Posterior cingulate gyrus (tissue), 11 donors: ENCODE measurements around the gene PTGS2.

Experiments
- DNase-seq, 10 donors: peaks; one replicate each; pipeline versions ENCODE4 v3.0.0 to v3.0.0-alpha.2; 2020 to 2021; ENCODE audit warnings: mixed read lengths in 3 of 10
- intact Hi-C: fragments of 100-400 bp; cut with DNase I; formaldehyde crosslinking; loops from one replicate; pipeline ENCODE4 v1.15.1; 2023

Gene PTGS2

DNA sequence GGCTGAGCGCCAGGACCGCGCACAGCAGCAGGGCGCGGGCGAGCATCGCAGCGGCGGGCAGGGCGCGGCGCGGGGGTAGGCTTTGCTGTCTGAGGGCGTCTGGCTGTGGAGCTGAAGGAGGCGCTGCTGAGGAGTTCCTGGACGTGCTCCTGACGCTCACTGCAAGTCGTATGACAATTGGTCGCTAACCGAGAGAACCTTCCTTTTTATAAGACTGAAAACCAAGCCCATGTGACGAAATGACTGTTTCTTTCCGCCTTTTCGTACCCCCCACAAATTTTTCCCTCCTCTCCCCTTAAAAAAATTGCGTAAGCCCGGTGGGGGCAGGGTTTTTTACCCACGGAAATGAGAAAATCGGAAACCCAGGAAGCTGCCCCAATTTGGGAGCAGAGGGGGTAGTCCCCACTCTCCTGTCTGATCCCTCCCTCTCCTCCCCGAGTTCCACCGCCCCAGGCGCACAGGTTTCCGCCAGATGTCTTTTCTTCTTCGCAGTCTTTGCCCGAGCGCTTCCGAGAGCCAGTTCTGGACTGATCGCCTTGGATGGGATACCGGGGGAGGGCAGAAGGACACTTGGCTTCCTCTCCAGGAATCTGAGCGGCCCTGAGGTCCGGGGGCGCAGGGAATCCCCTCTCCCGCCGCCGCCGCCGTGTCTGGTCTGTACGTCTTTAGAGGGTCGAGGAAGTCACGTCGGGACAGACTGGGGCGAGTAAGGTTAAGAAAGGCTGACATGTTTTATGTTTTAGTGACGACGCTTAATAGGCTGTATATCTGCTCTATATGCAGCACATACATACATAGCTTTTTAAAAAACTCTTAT lies at the start of gene PTGS2:
TSS of gene PTGS2 (minus strand) at position 179 of the 817 bp plus-strand sequence. CDS start at position 46, 133 bp downstream.
- intact Hi-C loops = loop anchor here (5.0 to 10.0 kb wide), 2 partner anchors 63 to 196 kb away; no protein-coding TSS in a partner anchor
- DNase-seq = peak; percentile 16 to 95 (median 50)

GRCh38 chr1:186722711-186723309 lies 42.6 kb upstream of the PTGS2 start:
- DNase-seq = no peak
- intact Hi-C loops = no loop called here

- DNase-seq = no peak
- intact Hi-C loops = no loop called here
These were observed 37.1 kb upstream of the PTGS2 start for GRCh38 chr1:186717286-186717685.

DNA sequence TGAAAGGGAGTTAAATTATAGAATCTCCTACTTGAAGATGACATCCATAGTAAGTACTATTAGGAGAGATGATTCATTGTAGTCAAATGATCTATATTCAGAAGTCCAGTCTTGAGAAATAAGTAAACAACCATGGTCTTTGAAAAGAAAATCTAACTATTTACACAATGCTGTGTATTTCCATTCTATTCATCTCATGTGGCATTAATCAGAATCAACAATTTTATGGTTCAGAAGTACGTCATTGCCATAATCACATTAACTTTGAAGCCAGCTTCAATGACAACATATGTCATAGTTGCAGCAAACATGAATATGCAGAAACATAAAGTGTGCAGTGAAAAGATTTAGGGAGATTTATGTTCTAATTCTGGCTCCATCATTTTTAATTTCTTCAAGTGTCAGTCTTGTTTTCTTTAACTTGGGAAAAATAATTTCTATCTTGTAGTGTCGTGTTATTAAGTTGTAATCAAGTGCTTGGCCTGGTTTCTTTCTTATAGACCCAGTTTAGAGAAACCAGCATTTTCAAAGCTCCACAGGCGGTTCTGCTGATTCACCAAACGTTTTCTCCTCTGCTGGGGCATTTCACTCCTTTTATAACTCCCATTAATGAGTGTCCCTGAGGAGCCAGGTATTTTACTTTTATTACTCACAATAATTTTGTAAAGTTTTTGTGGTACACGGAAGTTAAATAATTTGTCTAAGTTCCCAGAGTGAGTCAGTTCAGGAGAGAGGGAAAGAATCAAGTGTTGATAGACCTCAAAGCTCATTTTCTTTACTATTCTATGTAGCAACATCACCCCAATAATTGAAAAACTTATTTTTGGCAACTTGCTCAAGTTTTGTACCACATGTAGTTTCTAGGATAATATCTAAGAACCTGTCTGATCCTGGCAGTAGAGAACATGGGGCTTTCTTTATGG lies 35.9 kb upstream of the PTGS2 start:
- intact Hi-C loops = no loop called here
- DNase-seq = no peak

- intact Hi-C loops = no loop called here
- no peak for DNase-seq
These were observed 30.5 kb upstream of the PTGS2 start for GRCh38 chr1:186710696-186711095.

DNA sequence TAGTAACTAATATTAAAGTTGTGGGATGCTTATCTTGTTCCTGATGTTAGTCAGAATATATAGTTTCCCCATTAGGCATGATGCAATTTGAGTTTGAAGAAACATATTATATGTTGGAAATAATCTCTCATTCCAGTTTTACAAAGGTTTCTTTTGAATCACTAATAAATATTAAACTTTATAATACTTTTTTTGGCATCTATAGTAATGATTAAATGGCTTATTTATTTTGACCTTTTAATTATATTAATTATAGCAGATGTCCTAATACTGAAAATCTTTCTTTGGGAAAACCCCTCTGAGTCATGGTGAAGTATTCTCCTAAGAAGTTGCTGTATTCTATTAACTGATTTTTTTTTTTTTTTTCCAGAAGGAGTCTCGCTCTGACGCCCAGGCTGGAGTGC lies 28.5 kb upstream of the PTGS2 start:
- DNase-seq = no peak
- intact Hi-C loops = no loop called here

DNA sequence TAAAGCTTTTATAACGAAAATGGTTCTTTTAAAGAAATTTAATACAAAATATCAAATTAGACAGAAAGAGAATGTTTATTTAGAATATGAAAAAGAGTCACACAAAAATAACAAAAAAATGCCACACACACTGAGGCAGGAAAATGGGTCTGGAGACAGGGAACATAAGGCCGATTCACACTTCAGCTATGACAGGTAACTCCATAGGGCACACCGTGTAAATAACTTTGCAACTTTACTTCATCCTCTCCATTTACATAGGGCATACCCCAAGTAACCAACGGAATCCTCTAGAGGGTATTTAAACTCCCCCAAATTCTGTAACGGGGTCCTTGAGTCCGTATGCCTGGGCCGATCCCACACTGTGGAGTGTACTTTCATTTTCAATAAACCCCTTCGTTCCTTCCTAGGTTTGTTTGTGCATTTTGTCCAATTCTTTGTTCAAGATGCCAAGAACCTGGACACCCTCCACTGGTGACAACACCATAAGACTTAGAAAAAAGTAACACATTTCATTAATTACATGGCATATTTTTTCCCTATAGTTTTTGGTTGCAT lies 23.1 kb upstream of the PTGS2 start:
- no peak for DNase-seq
- intact Hi-C loops = no loop called here

DNA sequence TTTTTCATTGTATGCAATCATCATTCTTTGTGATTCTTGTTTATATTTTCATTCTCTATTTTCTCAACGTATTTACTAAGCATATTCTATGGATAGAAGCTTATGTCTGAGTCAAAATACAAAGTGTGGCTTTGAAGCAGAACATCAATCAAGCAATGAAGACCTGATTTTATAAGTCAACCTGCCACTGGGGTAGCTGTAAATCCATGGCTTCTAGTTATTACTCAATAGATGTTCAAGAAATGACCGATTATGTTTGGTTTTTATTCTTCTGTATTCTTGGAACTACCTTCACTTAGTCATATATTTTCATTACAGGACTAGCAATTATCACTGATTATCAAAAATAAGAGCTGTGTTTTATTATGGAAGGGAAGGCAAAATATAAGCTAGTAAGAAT lies 20.5 kb upstream of the PTGS2 start:
- no peak for DNase-seq
- intact Hi-C loops = no loop called here

- no peak for DNase-seq
- intact Hi-C loops = no loop called here
These were observed 19.3 kb upstream of the PTGS2 start for GRCh38 chr1:186699519-186699918.

DNA sequence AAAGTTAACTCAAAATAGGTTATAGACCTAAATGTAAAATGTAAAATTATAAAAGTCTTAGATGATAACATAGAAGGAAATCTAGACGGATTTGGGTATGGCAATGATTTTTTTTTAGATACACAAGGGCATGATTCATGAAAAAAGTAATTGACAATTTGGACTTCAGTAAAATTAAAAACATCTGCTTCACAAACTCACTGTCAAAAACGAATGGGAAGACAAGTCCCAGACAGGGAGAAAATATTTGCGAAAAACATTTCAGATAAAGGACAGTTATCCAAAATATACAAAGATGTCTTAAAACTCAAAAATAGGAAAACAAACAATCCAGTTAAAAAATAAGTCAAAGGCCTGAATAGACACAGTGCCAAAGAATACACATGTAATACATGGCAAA lies 9.7 kb upstream of the PTGS2 start:
- no peak for DNase-seq
- intact Hi-C loops = loop anchor here (10.0 kb wide), 1 partner anchor 205 kb away; no protein-coding TSS in a partner anchor

DNA sequence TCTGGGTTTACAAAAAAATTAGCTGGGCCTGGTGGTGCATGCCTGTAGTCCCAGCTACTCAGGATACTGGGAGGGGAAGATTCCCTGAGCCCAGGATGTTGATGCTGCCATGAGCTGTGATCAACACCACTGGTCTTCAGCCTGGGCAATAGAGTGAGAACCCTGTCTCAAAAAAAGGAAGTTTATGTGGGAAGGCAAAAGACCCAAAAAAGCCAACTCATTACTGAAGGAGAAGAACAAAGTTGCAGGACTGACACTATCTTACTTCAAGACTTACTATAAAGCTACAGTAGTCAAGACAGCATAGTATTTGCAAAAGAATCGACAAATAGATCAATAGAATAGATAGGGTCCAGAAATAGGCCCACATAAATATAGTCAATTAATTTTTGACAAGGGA lies 9.2 kb upstream of the PTGS2 start:
- no peak for DNase-seq
- intact Hi-C loops = loop anchor here (10.0 kb wide), 1 partner anchor 205 kb away; no protein-coding TSS in a partner anchor

DNA sequence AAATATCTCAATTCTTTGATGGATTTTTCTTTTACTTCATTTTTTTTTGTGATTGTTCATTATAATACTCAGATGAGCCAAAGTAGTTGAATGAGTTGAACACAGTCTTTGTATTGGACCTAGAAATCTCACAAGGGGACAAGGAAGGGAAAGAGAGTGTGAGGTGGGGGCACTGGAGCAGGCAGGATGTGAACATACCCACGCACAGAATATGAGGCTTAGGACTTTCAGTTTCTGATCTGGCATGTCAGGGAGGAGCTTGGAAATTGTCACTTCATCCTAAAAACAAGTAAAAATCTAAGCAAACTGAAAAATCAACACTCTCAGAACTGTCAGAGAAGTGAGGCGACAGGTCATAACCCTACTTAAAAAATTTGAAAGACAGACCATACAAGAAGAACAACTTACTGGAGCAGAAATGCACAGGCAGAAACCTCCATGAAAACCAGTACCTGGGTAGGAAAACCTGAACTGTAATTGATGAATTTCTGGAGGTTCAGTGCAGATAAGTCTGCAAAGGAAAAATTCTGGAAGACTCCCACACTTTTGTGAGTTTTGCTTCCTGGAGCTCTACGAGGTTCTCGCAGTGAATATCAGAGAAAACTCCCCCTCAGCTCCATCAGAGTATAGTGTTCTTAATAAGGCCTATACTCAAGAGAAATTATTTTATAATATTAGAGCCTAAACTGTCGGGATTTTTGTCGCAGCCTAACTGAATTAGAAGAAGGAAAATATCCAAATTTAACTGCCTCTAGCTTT lies 3.6 kb upstream of the PTGS2 start:
- intact Hi-C loops = loop anchor here (5.0 to 10.0 kb wide), 2 partner anchors 67 to 199 kb away; no protein-coding TSS in a partner anchor
- no peak for DNase-seq

DNA sequence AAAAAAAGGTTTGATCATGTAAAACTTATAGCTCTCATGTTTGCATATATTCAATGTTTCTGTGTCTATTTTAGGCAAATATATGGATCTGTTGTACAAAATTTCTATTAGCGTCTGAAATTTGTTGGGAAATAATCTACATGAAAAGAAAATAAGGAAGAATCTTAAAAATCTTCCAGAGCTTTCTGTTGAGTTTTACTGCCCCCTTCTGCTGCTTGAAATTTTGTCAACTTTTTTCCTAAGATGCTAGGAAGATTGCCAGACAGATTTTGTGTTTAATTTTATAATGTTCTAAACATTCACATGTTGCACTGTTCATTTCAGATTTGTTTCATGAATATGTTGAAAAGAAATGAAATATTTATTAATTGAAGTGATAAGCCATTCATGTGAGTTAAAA lies 2.5 kb upstream of the PTGS2 start:
- no peak for DNase-seq
- intact Hi-C loops = loop anchor here (5.0 to 10.0 kb wide), 2 partner anchors 65 to 198 kb away; no protein-coding TSS in a partner anchor

GRCh38 chr1:186681801-186682200 lies 1.6 kb upstream of the PTGS2 start:
- intact Hi-C loops = loop anchor here (5.0 to 10.0 kb wide), 2 partner anchors 64 to 197 kb away; no protein-coding TSS in a partner anchor

GRCh38 chr1:186681121-186681520 lies 898 bp upstream of the PTGS2 start:
- no peak for DNase-seq
- intact Hi-C loops = loop anchor here (5.0 to 10.0 kb wide), 2 partner anchors 64 to 196 kb away; no protein-coding TSS in a partner anchor

More at GRCh38 chr1:186681801-186682200, 1.6 kb upstream of the PTGS2 start:
- no peak for DNase-seq

DNA sequence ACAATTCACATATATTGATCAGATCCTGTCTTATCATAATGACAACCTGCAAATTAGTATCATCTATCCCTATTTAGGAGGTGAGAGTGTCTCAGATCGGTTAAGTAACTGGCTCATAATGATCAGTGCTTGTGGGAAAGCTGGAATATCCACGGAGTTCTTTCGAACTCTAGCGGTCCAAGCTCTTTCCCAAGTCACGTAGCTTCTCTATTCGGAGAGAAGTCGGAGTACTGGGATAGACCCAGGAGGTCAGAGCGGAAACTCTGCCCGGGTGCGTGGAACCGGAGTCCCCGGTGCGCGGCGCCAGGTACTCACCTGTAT lies 339 bp downstream of the PTGS2 start:
- DNase-seq = no peak
- intact Hi-C loops = loop anchor here (5.0 to 10.0 kb wide), 2 partner anchors 63 to 195 kb away; no protein-coding TSS in a partner anchor

GRCh38 chr1:186678155-186678554 lies 2.1 kb downstream of the PTGS2 start:
- no peak for DNase-seq
- intact Hi-C loops = no loop called here

GRCh38 chr1:186672596-186672995 lies 7.6 kb downstream of the PTGS2 start:
- intact Hi-C loops = no loop called here
- no peak for DNase-seq

GRCh38 chr1:186672131-186672530 lies 8.1 kb downstream of the PTGS2 start:
- intact Hi-C loops = no loop called here
- DNase-seq = no peak
